ENCODE results near the gene TRMT112.
"Not testable (repeated sequence)": the region's sequence is repeated elsewhere in the genome, so short reads cannot be mapped to it uniquely, and the experiment has no call there.

Gene TRMT112

DNA sequence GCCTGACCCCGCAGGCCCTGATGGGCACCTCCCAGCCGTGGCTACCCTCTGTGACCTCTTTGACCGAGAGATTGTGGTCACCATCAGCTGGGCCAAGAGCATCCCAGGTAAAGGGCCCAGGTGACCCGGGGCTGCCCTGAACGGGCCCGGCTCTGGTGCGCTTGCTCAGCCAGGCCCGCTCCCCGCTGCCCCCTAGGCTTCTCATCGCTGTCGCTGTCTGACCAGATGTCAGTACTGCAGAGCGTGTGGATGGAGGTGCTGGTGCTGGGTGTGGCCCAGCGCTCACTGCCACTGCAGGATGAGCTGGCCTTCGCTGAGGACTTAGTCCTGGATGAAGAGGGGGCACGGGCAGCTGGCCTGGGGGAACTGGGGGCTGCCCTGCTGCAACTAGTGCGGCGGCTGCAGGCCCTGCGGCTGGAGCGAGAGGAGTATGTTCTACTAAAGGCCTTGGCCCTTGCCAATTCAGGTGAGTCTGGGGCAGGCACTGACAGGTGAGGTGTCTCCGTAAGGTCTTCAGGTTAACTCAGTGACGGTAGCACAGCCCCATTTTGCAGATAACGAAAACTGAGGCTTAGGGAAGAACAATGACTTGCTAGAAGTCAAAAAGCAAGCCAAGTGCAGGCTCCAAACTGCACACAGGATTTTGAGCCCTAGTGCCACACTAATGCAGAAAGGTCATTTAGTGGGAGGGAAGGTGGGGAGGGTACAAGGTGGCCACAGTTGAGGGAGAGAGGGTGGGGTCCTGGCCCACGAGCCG lies 2.4 kb downstream of the TRMT112 start:
- Histone ChIP-seq H4K20me1 (peaks cover 49% of the 10 kb centered on the region), H3K27me3 (no peaks in the 10 kb centered on the region), H3K9me3 (no peaks in the 10 kb centered on the region), H3K9ac (no peak overlapping the region), H3K4me3 (no peak overlapping the region), H3K36me3 (peaks cover 51% of the 10 kb centered on the region), H3K4me1 (peaks cover 33% of the 10 kb centered on the region), H3K27ac (no peak overlapping the region), H3K4me2 (no peak overlapping the region)
- no peak for TF ChIP-seq Cebpa-rat (IDR thresholded peaks at IDR 0.05)

DNA sequence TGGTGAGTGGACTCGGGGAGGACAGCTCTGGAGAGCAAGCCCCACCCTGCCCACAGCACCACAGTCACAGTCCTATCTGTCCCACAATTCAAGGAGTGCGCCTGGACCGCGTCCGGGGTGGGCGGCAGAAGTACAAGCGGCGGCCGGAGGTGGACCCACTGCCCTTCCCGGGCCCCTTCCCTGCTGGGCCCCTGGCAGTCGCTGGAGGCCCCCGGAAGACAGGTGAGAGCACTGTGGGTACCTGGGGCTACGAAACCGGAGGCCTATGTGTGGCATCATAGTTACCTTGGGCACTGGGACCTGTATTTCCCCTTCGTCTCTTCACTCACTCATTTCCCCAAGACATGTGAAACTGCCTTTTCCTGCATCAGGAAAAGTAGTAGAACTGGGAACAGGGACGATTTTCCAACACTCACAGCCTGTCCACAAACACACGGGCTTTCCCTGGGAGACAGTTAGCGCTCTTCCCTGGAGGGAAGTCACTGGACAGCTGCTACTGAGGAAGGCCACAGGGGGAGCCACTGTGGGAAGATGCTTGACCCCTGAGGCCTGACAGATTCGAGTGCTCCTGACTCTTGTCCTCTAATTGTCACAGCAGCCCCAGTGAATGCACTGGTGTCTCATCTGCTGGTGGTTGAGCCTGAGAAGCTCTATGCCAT lies 3.1 kb downstream of the TRMT112 start:
- Histone ChIP-seq H3K27me3 (no peaks in the 10 kb centered on the region), H3K4me2 (no peak overlapping the region), H3K9ac (peak overlapping the region; percentile 15; the same call in 1 of the 2 replicates), H3K4me3 (no peak overlapping the region), H3K27ac (no peak overlapping the region), H3K9me3 (no peaks in the 10 kb centered on the region), H3K4me1 (peaks cover 26% of the 10 kb centered on the region), H4K20me1 (peaks cover 49% of the 10 kb centered on the region), H3K36me3 (peaks cover 51% of the 10 kb centered on the region)
- TF ChIP-seq Cebpa-rat (IDR thresholded peaks at IDR 0.05): no peak

GRCh38 chr11:64313491-64314145 lies 3.7 kb downstream of the TRMT112 start:
- Histone ChIP-seq H3K4me3 (no peak overlapping the region), H3K27ac (no peak overlapping the region), H3K36me3 (peaks cover 51% of the 10 kb centered on the region), H3K4me1 (peaks cover 20% of the 10 kb centered on the region), H3K27me3 (no peaks in the 10 kb centered on the region), H3K9ac (peak overlapping the region; percentile 45; the same call in 1 of the 2 replicates), H4K20me1 (peaks cover 49% of the 10 kb centered on the region), H3K4me2 (no peak overlapping the region), H3K9me3 (no peaks in the 10 kb centered on the region)
- no peak for TF ChIP-seq Cebpa-rat (IDR thresholded peaks at IDR 0.05)

GRCh38 chr11:64312947-64313346 lies 4.4 kb downstream of the TRMT112 start:
- H3K4me1 ChIP-seq: peaks cover 21% of the 10 kb centered on the region
- peak overlapping the region; percentile 45 for H3K9ac ChIP-seq
- H3K36me3 ChIP-seq: peaks cover 54% of the 10 kb centered on the region
- H3K4me2 ChIP-seq: no peak overlapping the region
- H3K27ac ChIP-seq: peak overlapping the region; percentile 44; the same call in 1 of the 2 replicates
- no peaks in the 10 kb centered on the region for H3K9me3 ChIP-seq
- H3K27me3 ChIP-seq: no peaks in the 10 kb centered on the region
- no peak overlapping the region for H3K4me3 ChIP-seq
- peaks cover 49% of the 10 kb centered on the region for H4K20me1 ChIP-seq
- TF ChIP-seq Cebpa-rat (IDR thresholded peaks at IDR 0.05): no peak

DNA sequence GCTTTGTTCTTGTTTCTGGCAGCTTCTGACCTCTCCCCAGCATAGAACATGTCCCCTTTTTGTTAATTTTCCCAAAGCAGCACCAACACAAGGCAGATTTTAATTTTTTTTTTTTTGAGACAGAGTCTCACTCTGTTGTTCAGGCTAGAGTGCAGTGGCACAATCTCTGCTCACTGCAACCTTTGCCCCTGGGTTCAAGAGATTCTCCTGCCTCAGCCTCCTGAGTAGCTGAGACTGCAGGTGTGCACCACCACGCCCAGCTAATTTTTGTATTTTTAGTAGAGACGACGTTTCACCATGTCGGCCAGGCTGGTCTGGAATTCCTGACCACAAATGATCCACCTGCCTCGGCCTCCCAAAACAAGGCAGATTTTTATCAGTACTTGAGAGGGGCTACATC lies 9.6 kb downstream of the TRMT112 start:
- not testable (repeated sequence) for H3K27ac ChIP-seq, H3K27me3 ChIP-seq, H3K4me3 ChIP-seq, H3K9me3 ChIP-seq
- H3K4me1 ChIP-seq: peaks cover 34% of the 10 kb centered on the region
- H3K9ac ChIP-seq: 0 out of 2 replicates have a peak overlapping the region, but pooled peaks have one; percentile 88
- H3K4me2 ChIP-seq: peak overlapping the region; percentile 99; the same call in 1 of the 2 replicates
- peaks cover 29% of the 10 kb centered on the region for H3K36me3 ChIP-seq
- H4K20me1 ChIP-seq: peaks cover 37% of the 10 kb centered on the region

- peak overlapping the region; percentile 86 for H3K4me3 ChIP-seq
- H3K9me3 ChIP-seq: no peaks in the 10 kb centered on the region
- peaks cover under 1% of the 10 kb centered on the region; the same call in 1 of the 2 replicates for H3K27me3 ChIP-seq
- peaks cover 32% of the 10 kb centered on the region for H4K20me1 ChIP-seq
- peak overlapping the region; percentile 83 for H3K27ac ChIP-seq
- H3K9ac ChIP-seq: peak overlapping the region; percentile 88
- H3K36me3 ChIP-seq: peaks cover 22% of the 10 kb centered on the region
- TF ChIP-seq Cebpa-rat (IDR thresholded peaks at IDR 0.05): no peak
- H3K4me1 ChIP-seq: peaks cover 34% of the 10 kb centered on the region
- peak overlapping the region; percentile 99 for H3K4me2 ChIP-seq
Measured at GRCh38 chr11:64306876-64307622, 10.3 kb downstream of the TRMT112 start.

DNA sequence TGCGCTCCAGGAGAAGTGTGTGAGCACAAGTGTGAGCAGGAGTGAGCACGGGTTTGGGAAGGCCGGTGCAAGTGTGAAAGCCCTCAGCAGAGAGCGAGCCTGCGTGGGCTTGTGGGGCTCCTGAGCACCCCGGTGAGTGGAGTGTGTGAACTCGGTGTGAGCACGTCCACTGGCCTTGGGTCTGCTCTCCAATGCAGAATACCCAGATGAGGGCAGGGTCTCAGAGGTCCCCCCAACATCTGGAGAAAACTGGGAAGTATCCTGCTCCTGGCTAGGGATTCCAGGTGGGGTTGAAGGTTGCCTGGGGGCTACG lies 10.8 kb downstream of the TRMT112 start:
- Histone ChIP-seq H3K4me1 (peaks cover 34% of the 10 kb centered on the region), H3K9ac (peak overlapping the region; percentile 88)

DNA sequence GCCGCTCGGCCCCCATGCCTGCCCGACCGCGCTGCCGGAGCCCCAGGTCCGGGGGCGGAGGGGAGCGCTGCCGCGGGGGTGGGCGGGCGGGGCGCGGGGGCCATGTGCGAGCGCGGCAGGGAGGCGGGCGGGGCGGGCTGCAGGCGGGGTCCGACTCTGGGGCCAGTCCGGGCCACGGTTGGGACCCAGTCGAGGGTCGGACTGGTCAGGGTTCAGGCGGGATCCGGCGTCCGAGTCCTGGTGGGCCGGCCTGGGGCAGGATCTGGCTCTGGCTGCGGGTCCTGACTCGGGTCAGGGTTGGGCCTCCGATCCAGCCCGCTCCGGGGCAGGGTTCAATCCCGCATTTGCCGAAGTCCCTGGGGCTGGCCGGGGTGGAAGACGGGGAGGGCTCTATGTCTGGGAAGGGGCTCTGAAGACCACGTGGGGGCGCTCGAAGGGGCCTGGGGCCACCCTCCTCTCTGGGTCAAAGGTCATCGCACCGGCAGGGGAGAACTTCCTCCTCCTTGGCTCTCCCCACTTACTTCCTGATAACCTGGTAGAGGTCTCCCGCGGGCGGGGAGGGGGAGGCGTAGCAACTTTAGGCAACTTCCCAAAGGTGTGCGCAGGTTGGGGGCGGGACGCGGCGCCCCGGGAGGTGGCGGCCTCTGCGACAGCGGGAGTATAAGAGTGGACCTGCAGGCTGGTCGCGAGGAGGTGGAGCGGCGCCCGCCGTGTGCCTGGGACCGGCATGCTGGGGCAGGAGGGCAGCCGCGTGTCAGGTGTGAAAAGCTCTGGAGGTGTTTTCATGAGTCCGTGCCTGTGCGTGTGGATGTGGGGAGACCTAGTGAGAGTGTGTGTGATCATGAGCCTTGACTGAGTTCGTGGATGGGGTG lies 11.4 kb downstream of the TRMT112 start:
- Histone ChIP-seq H3K4me1 (peaks cover 35% of the 10 kb centered on the region), H3K27ac (peak overlapping the region; percentile 83), H3K36me3 (peaks cover 20% of the 10 kb centered on the region), H3K9me3 (no peaks in the 10 kb centered on the region), H4K20me1 (peaks cover 28% of the 10 kb centered on the region), H3K27me3 (peaks cover 11% of the 10 kb centered on the region), H3K4me2 (peak overlapping the region; percentile 99), H3K9ac (peak overlapping the region; percentile 88), H3K4me3 (peak overlapping the region; percentile 86)
- no peak for TF ChIP-seq Cebpa-rat (IDR thresholded peaks at IDR 0.05)

More for the DNA sequence above, 10.8 kb downstream of the TRMT112 start:
- H3K27ac ChIP-seq: peak overlapping the region; percentile 83
- peaks cover 5% of the 10 kb centered on the region for H3K27me3 ChIP-seq
- no peak for TF ChIP-seq Cebpa-rat (IDR thresholded peaks at IDR 0.05)
- peaks cover 32% of the 10 kb centered on the region for H4K20me1 ChIP-seq
- peak overlapping the region; percentile 86 for H3K4me3 ChIP-seq
- H3K36me3 ChIP-seq: peaks cover 22% of the 10 kb centered on the region
- H3K9me3 ChIP-seq: no peaks in the 10 kb centered on the region
- H3K4me2 ChIP-seq: peak overlapping the region; percentile 99
